Cerebellar cortex (tissue), 1 donor: ENCODE data around the gene PTHLH.

ENCODE experiments used
- DNase-seq: peaks from one replicate; pipeline ENCODE4 v3.0.0-alpha.2; 2015; ENCODE audit warnings: low spot score

PTHLH gene

GRCh38 chr12:27972721-27973120 lies at the start of gene PTHLH:
TSS of gene PTHLH (minus strand) at chr12:27972733. CDS start at chr12:27969494, 3,239 bp downstream.
- no peak for DNase-seq

GRCh38 chr12:28021704-28022103 lies 49.2 kb upstream of the PTHLH start:
- no peak for DNase-seq

GRCh38 chr12:28017873-28018255 lies 45.3 kb upstream of the PTHLH start:
- DNase-seq: no peak

GRCh38 chr12:28017126-28017872 lies 44.8 kb upstream of the PTHLH start:
- peak; percentile 2 for DNase-seq

GRCh38 chr12:28015165-28015564 lies 42.6 kb upstream of the PTHLH start:
- DNase-seq: no peak

GRCh38 chr12:28014196-28014595 lies 41.7 kb upstream of the PTHLH start:
- no peak for DNase-seq

GRCh38 chr12:28012333-28012918 lies 39.9 kb upstream of the PTHLH start:
- DNase-seq: no peak

GRCh38 chr12:28010036-28010435 lies 37.5 kb upstream of the PTHLH start:
- no peak for DNase-seq

- DNase-seq: no peak
Measured at GRCh38 chr12:27999970-28000369, 27.4 kb upstream of the PTHLH start.

GRCh38 chr12:27999521-27999920 lies 27.0 kb upstream of the PTHLH start:
- DNase-seq: no peak

- DNase-seq: no peak
Measured at GRCh38 chr12:27998658-27999057, 26.1 kb upstream of the PTHLH start.

GRCh38 chr12:27998170-27998569 lies 25.6 kb upstream of the PTHLH start:
- no peak for DNase-seq

GRCh38 chr12:27996761-27997160 lies 24.2 kb upstream of the PTHLH start:
- DNase-seq: no peak

- DNase-seq: no peak
Measured at GRCh38 chr12:27995406-27995805, 22.9 kb upstream of the PTHLH start.

- no peak for DNase-seq
Measured at GRCh38 chr12:27988594-27989233, 16.2 kb upstream of the PTHLH start.

GRCh38 chr12:27987331-27987730 lies 14.8 kb upstream of the PTHLH start:
- DNase-seq: no peak

GRCh38 chr12:27984275-27984674 lies 11.7 kb upstream of the PTHLH start:
- no peak for DNase-seq

- no peak for DNase-seq
Measured at GRCh38 chr12:27982951-27983350, 10.4 kb upstream of the PTHLH start.

GRCh38 chr12:27982385-27982784 lies 9.9 kb upstream of the PTHLH start:
- no peak for DNase-seq

- DNase-seq: no peak
Measured at GRCh38 chr12:27981874-27982273, 9.3 kb upstream of the PTHLH start.

GRCh38 chr12:27979145-27979544 lies 6.6 kb upstream of the PTHLH start:
- DNase-seq: no peak

- no peak for DNase-seq
Measured at GRCh38 chr12:27975222-27976136, 2.9 kb upstream of the PTHLH start.
